LNCAP (cell line): Measurements from ENCODE around the gene SOBP.

Experiments
- TF ChIP-seq, protein P1 (sequence below): fragments of 450-650 bp; IDR thresholded peaks from 2 replicates; pipeline ENCODE4 v1.5.1; 2017; ENCODE audit warnings: mild to moderate bottlenecking

Gene SOBP

DNA sequence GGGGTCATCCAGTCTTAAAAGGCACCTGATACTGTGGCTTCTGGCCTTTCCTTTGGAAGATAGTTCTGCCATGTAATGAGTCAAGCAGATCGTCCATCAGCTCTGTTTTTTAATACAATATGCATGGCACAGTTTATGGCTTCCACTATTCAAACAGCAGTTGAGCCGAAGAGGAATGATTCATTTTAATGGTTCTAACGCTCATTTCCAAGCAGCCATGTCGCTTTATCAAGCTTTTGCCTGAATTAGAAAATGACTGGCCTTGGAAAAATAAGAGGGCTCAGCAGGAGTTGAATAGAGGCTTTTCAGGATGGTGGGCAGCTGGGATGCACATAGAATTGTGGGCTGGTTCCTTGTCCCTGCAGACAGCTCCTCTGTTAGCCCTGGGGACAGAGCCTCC is 138.1 kb downstream of the SOBP start:
- TF ChIP-seq, protein P1, sequence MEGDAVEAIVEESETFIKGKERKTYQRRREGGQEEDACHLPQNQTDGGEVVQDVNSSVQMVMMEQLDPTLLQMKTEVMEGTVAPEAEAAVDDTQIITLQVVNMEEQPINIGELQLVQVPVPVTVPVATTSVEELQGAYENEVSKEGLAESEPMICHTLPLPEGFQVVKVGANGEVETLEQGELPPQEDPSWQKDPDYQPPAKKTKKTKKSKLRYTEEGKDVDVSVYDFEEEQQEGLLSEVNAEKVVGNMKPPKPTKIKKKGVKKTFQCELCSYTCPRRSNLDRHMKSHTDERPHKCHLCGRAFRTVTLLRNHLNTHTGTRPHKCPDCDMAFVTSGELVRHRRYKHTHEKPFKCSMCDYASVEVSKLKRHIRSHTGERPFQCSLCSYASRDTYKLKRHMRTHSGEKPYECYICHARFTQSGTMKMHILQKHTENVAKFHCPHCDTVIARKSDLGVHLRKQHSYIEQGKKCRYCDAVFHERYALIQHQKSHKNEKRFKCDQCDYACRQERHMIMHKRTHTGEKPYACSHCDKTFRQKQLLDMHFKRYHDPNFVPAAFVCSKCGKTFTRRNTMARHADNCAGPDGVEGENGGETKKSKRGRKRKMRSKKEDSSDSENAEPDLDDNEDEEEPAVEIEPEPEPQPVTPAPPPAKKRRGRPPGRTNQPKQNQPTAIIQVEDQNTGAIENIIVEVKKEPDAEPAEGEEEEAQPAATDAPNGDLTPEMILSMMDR, result no peak

DNA sequence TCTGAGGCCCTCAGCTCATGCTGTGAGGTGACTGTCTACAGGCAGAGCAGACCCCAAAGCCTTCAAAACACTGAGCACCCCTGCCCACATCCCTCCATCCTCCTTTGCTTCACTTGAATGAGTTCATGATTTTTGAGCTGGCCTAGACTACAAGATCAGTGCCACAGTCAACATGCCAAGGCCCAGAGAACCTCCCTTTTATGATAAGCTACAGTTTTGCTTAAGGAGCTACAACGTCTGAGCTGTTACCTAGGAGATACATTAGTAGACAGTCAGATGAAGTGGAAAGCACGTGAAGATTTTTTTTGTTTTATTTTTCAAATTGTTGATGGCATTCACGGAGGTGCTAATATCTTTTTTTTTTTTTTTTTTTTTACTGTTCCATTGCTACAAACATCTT is 139.0 kb downstream of the SOBP start:
- TF ChIP-seq, protein P1, result no peak

DNA sequence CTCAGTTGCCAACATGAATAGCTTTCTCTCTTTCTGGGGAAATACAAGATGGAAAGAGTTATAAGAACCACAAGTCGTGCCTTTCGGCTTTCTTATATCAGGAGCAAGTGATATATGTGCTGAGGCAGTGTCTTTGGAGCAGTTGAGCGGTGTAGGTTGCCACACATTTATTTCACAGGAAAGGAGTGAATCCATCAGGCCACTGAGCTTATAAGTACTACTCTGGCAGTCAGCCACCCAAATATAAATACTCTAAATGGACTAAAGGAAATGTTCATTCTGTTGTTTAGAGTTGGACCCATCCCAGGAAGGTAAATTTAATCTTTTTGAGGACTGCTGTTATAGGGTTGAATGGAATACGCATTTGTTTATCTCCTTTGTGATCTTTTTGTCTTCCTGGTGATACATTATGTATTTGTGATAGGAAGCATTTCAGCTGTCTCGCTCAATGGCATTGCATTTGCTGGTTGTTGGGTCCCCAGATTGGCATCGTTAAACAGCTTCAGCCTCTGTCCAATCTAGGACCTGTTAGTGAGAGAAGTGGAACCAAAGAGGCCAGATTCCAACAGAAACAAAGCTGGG is 139.7 kb downstream of the SOBP start:
- TF ChIP-seq, protein P1, result no peak

DNA sequence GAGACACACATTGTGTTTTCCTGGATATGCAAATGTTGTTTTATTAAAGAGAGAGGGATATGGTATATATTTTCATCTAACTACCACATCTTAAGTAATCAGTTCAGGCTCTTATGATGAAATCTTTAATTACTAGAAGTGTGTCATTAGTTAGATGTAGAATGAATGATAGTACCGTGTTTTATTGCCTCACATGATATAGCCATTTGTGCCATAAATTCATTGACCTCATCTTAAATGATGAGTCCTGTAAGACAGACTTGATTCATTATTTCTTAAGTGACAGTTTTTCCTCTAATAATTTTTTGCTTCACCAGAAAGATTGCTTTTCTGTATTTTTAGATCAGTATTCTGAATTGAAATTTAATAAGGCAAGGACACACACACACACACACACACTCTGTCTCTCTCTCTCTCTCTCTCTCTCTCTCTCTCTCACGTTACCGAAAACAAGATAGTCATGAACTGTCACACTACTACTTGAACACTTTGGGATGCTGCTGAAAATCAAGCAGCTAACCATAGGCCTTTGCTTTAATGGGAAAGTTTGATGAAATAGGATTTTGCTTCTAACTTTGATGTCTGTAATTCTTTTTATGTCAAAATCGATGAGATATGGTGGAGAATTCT is 140.5 kb downstream of the SOBP start:
- TF ChIP-seq, protein P1, result no peak

DNA sequence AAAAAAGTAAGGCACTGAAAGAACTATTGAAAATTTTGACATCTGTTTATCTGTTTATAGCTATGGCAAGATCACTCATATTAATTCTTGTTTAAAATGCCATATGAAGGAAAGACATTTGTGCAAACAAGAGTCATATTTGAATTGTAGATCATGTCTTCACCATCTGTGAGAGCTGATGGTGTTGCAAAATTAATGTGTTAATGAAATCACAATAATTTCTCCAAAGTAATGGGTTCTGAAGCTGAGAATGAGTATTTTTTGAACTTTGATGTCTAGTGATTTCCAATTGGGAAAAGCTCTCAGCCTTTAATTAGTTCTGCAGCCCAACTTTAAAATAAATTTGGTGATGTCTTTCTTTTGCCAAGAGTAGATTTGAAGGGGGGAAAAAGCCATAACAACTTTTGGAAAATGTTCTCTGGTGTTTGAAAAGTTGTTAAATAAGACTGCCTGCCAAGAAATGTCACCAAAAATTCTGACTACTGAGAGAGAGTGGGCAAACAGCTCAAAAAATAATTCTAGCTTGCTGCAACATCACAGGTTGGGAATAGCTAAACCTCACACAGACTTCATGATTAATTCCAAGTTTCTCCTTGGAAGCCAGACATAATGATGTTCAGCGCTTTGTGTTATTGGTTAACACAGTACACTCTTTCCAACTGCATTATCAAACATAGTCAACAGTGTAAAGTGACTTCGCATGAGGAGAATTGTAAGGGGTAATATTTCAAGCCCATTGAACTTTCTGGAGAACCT is 142.6 kb downstream of the SOBP start:
- TF ChIP-seq, protein P1, result no peak

DNA sequence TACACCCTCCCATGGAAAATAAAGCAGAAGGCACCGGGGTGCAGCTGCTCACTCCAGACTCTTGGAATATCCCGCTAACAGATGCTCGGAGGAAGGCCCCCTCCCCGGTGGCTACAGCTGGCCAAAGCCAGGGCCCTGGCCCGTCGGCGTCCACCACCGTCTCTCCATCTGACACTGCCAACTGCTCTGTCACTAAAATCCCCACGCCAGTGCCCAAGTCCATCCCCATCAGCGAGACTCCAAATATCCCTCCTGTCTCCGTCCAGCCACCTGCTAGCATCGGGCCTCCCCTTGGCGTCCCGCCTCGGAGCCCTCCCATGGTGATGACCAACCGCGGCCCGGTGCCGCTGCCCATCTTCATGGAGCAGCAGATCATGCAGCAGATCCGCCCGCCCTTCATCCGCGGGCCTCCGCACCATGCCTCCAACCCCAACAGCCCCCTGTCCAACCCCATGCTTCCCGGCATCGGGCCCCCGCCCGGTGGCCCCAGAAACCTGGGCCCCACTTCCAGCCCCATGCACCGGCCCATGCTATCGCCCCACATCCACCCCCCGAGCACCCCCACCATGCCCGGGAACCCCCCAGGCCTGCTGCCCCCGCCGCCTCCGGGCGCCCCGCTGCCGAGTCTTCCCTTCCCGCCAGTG is 143.9 kb downstream of the SOBP start:
- TF ChIP-seq, protein P1, result no peak

DNA sequence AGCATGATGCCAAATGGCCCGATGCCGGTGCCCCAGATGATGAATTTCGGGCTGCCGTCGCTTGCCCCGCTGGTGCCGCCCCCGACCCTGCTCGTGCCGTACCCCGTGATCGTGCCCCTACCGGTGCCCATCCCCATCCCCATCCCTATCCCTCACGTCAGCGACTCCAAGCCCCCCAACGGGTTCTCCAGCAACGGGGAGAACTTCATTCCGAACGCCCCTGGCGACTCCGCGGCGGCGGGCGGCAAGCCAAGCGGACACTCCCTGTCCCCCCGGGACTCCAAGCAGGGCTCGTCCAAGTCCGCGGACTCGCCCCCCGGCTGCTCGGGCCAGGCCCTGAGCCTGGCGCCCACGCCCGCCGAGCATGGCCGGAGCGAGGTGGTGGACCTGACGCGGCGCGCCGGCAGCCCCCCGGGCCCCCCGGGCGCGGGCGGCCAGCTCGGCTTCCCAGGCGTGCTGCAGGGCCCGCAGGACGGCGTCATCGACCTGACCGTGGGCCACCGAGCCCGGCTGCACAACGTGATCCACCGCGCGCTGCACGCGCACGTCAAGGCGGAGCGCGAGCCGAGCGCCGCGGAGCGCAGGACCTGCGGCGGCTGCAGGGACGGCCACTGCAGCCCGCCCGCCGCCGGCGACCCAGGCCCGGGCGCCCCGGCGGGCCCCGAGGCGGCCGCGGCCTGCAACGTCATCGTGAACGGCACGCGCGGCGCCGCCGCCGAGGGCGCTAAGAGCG is 144.6 kb downstream of the SOBP start:
- TF ChIP-seq, protein P1, result no peak
